ENCODE data around the gene SV2C. TPM values are rescaled to one million over a fixed set of nuclear protein-coding genes. Genes with fewer than 3 reads are reported as not detected.

Gene SV2C
- total RNA-seq, 1 donor from 2014 or later: 0.15 TPM

DNA sequence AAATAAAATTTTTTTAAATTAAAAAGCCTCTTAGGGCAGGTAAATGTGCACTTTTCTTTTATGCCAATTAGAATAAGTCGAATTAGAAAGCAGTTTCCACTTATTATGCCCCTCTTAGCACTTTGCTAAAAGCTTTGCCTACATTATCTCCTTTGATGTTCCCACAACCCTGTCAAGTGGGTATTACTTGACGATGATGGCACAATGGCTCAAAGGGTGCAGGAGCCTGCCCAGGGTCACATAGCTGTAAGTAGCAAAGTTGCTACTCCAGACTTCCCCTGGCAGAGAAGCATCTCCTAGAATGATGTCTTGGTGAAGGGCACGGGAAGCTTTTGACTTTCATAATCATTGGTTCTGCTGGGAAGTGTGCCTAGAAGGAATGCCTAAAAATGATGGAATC is 301.5 kb downstream of the SV2C start:
- peaks cover 12% of the 10 kb centered on the region for H3K4me1 Mint-ChIP-seq (ENCODE audit: unreplicated experiment)
- H3K27me3 Mint-ChIP-seq (ENCODE audit: unreplicated experiment): peaks cover 3% of the 10 kb centered on the region
- TF ChIP-seq, protein P1, sequence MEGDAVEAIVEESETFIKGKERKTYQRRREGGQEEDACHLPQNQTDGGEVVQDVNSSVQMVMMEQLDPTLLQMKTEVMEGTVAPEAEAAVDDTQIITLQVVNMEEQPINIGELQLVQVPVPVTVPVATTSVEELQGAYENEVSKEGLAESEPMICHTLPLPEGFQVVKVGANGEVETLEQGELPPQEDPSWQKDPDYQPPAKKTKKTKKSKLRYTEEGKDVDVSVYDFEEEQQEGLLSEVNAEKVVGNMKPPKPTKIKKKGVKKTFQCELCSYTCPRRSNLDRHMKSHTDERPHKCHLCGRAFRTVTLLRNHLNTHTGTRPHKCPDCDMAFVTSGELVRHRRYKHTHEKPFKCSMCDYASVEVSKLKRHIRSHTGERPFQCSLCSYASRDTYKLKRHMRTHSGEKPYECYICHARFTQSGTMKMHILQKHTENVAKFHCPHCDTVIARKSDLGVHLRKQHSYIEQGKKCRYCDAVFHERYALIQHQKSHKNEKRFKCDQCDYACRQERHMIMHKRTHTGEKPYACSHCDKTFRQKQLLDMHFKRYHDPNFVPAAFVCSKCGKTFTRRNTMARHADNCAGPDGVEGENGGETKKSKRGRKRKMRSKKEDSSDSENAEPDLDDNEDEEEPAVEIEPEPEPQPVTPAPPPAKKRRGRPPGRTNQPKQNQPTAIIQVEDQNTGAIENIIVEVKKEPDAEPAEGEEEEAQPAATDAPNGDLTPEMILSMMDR (IDR thresholded peaks at IDR 0.05; ENCODE audit: unreplicated experiment): no peak
- H3K4me3 Mint-ChIP-seq (ENCODE audit: unreplicated experiment): no peak overlapping the region
- no peak for DNase-seq (ENCODE audit: low spot score)
- no peaks in the 10 kb centered on the region for H3K9me3 Mint-ChIP-seq (ENCODE audit: unreplicated experiment)
- H3K36me3 Mint-ChIP-seq (ENCODE audit: low read depth, unreplicated experiment): no peaks in the 10 kb centered on the region
- H3K27ac Mint-ChIP-seq (ENCODE audit: unreplicated experiment): no peak overlapping the region

DNA sequence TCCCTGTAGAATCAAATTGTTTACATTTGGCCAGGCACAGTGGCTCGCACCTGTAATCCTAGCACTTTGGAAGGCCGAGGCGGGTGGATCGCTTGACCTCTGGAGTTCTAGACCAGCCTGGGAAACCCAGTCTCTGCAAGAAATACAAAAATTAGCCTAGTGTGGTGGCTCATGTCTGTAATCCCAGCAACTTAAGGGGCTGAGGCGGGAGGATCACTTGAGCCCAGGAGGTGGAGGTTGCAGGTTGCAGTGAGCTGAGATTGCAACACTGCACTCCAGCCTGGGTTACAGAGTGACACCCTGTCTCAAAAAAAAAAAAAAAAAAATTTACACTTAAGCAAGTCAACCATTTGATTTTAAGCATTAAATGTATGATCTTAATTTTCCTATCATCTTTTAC is 302.4 kb downstream of the SV2C start:
- H3K27ac Mint-ChIP-seq (ENCODE audit: unreplicated experiment): no peak overlapping the region
- TF ChIP-seq, protein P1 (IDR thresholded peaks at IDR 0.05; ENCODE audit: unreplicated experiment): no peak
- H3K4me1 Mint-ChIP-seq (ENCODE audit: unreplicated experiment): peaks cover 21% of the 10 kb centered on the region
- peaks cover 3% of the 10 kb centered on the region for H3K27me3 Mint-ChIP-seq (ENCODE audit: unreplicated experiment)
- DNase-seq (ENCODE audit: low spot score): no peak
- H3K4me3 Mint-ChIP-seq (ENCODE audit: unreplicated experiment): no peak overlapping the region
- no peaks in the 10 kb centered on the region for H3K36me3 Mint-ChIP-seq (ENCODE audit: low read depth, unreplicated experiment)
- no peaks in the 10 kb centered on the region for H3K9me3 Mint-ChIP-seq (ENCODE audit: unreplicated experiment)

DNA sequence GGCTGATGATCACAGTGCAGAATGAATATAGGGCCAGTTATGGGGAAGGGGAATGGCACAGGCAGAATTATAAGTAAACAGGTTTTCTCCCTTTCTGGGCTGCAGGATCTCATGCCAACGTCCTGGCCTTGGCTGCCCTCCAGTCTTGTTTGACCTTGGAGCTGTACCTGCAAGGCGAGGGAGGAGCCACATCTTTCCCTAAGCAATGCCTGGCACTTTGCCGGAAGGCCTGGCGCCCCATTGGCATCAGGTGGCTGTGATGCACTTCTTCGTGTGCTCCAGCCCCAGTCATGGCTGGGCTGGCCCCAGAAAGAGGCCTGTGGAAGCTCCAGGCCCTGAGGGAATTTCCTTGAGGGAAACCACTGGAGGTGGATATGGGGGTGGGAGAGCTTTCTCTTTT is 303.2 kb downstream of the SV2C start:
- Mint-ChIP-seq H3K27me3 (ENCODE audit: unreplicated experiment) (peaks cover 3% of the 10 kb centered on the region), H3K27ac (ENCODE audit: unreplicated experiment) (no peak overlapping the region), H3K4me1 (ENCODE audit: unreplicated experiment) (peaks cover 23% of the 10 kb centered on the region), H3K4me3 (ENCODE audit: unreplicated experiment) (no peak overlapping the region), H3K9me3 (ENCODE audit: unreplicated experiment) (no peaks in the 10 kb centered on the region), H3K36me3 (ENCODE audit: low read depth, unreplicated experiment) (no peaks in the 10 kb centered on the region)
- no peak for DNase-seq (ENCODE audit: low spot score)
- TF ChIP-seq, protein P1 (IDR thresholded peaks at IDR 0.05; ENCODE audit: unreplicated experiment): no peak

DNA sequence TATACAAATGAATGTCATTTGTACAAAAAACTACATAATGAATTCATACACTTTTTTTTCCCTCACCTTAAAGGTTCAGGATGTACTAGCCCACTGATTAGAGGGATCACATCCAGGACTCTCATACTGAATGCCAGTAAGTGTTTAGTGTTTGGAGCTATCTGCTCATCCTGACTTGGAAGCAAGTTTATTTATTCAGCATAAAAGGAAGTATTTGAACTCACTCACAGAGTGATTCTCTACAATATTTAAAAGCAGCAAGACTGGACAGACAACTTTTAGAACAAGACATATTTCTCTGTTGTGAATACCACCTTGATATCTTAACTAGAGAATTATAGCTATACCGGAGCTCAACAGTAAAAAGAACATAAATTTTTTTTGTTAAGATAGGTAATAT is 305.1 kb downstream of the SV2C start:
- no peak for DNase-seq (ENCODE audit: low spot score)
- no peaks in the 10 kb centered on the region for H3K27me3 Mint-ChIP-seq (ENCODE audit: unreplicated experiment)
- H3K4me3 Mint-ChIP-seq (ENCODE audit: unreplicated experiment): no peak overlapping the region
- TF ChIP-seq, protein P1 (IDR thresholded peaks at IDR 0.05; ENCODE audit: unreplicated experiment): no peak
- no peak overlapping the region for H3K27ac Mint-ChIP-seq (ENCODE audit: unreplicated experiment)
- H3K36me3 Mint-ChIP-seq (ENCODE audit: low read depth, unreplicated experiment): no peaks in the 10 kb centered on the region
- peaks cover 28% of the 10 kb centered on the region for H3K4me1 Mint-ChIP-seq (ENCODE audit: unreplicated experiment)
- no peaks in the 10 kb centered on the region for H3K9me3 Mint-ChIP-seq (ENCODE audit: unreplicated experiment)

DNA sequence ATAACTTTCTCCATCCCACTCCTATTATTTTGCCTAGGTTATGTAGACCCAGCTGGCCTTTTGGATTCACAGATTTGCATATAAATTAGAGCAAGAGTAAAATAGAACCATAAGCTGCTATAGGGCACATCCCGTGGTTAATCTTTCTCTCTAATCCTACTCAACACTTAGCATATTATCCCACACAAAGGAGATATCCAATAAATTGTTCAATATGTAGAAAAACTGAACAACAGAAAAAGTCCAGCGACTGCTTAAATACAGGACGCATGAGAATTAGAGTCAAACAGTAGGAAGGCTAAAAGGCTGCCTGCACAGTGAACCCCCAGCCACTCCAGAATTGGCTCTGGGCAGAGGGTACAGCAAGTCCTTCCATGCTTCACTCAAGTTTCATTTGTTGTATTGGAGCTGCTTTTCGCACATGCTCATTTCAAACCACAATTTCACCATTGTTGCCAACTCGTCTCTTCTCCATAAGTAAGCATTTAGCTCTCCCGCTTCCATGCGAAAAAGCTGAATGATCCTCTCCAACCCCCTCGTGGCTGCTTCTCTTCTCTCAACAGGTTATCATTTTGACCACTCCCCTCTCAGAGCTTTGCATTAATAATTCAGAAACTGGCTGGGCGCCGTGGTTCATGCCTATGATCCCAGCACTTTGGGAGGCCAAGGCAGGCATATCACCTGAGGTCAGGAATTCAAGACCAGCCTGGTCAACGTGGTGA is 305.8 kb downstream of the SV2C start:
- Mint-ChIP-seq H3K9me3 (ENCODE audit: unreplicated experiment) (no peaks in the 10 kb centered on the region), H3K4me3 (ENCODE audit: unreplicated experiment) (no peak overlapping the region), H3K27ac (ENCODE audit: unreplicated experiment) (no peak overlapping the region), H3K36me3 (ENCODE audit: low read depth, unreplicated experiment) (no peaks in the 10 kb centered on the region), H3K4me1 (ENCODE audit: unreplicated experiment) (peaks cover 28% of the 10 kb centered on the region), H3K27me3 (ENCODE audit: unreplicated experiment) (no peaks in the 10 kb centered on the region)
- no peak for DNase-seq (ENCODE audit: low spot score)
- TF ChIP-seq, protein P1 (IDR thresholded peaks at IDR 0.05; ENCODE audit: unreplicated experiment): no peak
